Measurements from ENCODE around the gene KRTAP10-6. TPM values are rescaled to one million over a fixed set of nuclear protein-coding genes. Genes with fewer than 3 reads are reported as not detected.

The KRTAP10-6 gene
- total RNA-seq, 1 experiment from 2014 or later: not detected

GRCh38 chr21:44557491-44558328 is 34.6 kb downstream of the KRTAP10-6 start:
- Histone ChIP-seq H3K4me3 (ENCODE audit: low read length) (no peak overlapping the region), H2AFZ (ENCODE audit: low read length) (no peak overlapping the region), H4K20me1 (ENCODE audit: low read length) (no peaks in the 10 kb centered on the region), H3K79me2 (ENCODE audit: low read length) (no peaks in the 10 kb centered on the region), H3K9me2 (replicated peaks; ENCODE audit: low read length) (no peaks in the 10 kb centered on the region), H3K9ac (ENCODE audit: low read length) (no peak overlapping the region), H3K9me3 (ENCODE audit: low read length) (no peaks in the 10 kb centered on the region), H3K27me3 (ENCODE audit: low read length) (no peaks in the 10 kb centered on the region), H3K4me1 (ENCODE audit: insufficient read depth, low read length) (no peaks in the 10 kb centered on the region), H3K4me2 (ENCODE audit: low read length) (no peak overlapping the region), H3F3A (ENCODE audit: low read length, unreplicated experiment) (no peaks in the 10 kb centered on the region), H3K27ac (ENCODE audit: low read length) (no peak overlapping the region), H3K36me3 (ENCODE audit: low read depth, low read length) (no peaks in the 10 kb centered on the region)
- ChIA-PET CTCF (no interaction called here), POLR2A (ENCODE audit: unreplicated experiment) (no interaction called here)
- BruUV-seq (replicated peaks): no TSS peak
- intact Hi-C loops (cut with micrococcal nuclease): no loop called here
- TF ChIP-seq EZH2phosphoT487 (IDR thresholded peaks at IDR 0.05; ENCODE audit: borderline replicate concordance, low read length): no peak
- TF ChIP-seq CTCF (conservative IDR thresholded peaks at IDR 0.05; ENCODE audit: low read depth, low read length): no peak
- TF ChIP-seq EZH2 (IDR thresholded peaks at IDR 0.05; ENCODE audit: low read length, unreplicated experiment): no peak
- DNase-seq (no peak), ATAC-seq (no peak)

- Histone ChIP-seq H3K4me3 (ENCODE audit: low read length) (no peak overlapping the region), H3K79me2 (ENCODE audit: low read length) (no peaks in the 10 kb centered on the region), H3K36me3 (ENCODE audit: low read depth, low read length) (no peaks in the 10 kb centered on the region), H2AFZ (ENCODE audit: low read length) (no peak overlapping the region), H3K4me1 (ENCODE audit: insufficient read depth, low read length) (no peaks in the 10 kb centered on the region), H3K4me2 (ENCODE audit: low read length) (no peak overlapping the region), H3K27ac (ENCODE audit: low read length) (no peak overlapping the region), H3K27me3 (ENCODE audit: low read length) (no peaks in the 10 kb centered on the region), H3K9me3 (ENCODE audit: low read length) (no peaks in the 10 kb centered on the region), H3F3A (ENCODE audit: low read length, unreplicated experiment) (no peaks in the 10 kb centered on the region), H3K9me2 (replicated peaks; ENCODE audit: low read length) (no peaks in the 10 kb centered on the region), H3K9ac (ENCODE audit: low read length) (no peak overlapping the region), H4K20me1 (ENCODE audit: low read length) (no peaks in the 10 kb centered on the region)
- ChIA-PET POLR2A (ENCODE audit: unreplicated experiment) (no interaction called here), CTCF (no interaction called here)
- TF ChIP-seq EZH2phosphoT487 (IDR thresholded peaks at IDR 0.05; ENCODE audit: borderline replicate concordance, low read length): no peak
- no peak for TF ChIP-seq EZH2 (IDR thresholded peaks at IDR 0.05; ENCODE audit: low read length, unreplicated experiment)
- TF ChIP-seq CTCF (conservative IDR thresholded peaks at IDR 0.05; ENCODE audit: low read depth, low read length): no peak
- no peak for DNase-seq
- intact Hi-C loops (cut with micrococcal nuclease): no loop called here
- BruUV-seq (replicated peaks): no TSS peak
- no peak for ATAC-seq
These were observed 35.4 kb downstream of the KRTAP10-6 start for GRCh38 chr21:44556879-44557278.

GRCh38 chr21:44555200-44555875 is 37.0 kb downstream of the KRTAP10-6 start:
- H3F3A ChIP-seq (ENCODE audit: low read length, unreplicated experiment): no peaks in the 10 kb centered on the region
- H3K9ac ChIP-seq (ENCODE audit: low read length): no peak overlapping the region
- BruUV-seq (replicated peaks): no TSS peak
- H3K27me3 ChIP-seq (ENCODE audit: low read length): no peaks in the 10 kb centered on the region
- intact Hi-C loops (cut with micrococcal nuclease): no loop called here
- no peak for ATAC-seq
- H3K9me3 ChIP-seq (ENCODE audit: low read length): no peaks in the 10 kb centered on the region
- ChIA-PET CTCF (no interaction called here), POLR2A (ENCODE audit: unreplicated experiment) (no interaction called here)
- no peak for DNase-seq
- no peaks in the 10 kb centered on the region for H3K4me1 ChIP-seq (ENCODE audit: insufficient read depth, low read length)
- H3K9me2 ChIP-seq (replicated peaks; ENCODE audit: low read length): no peaks in the 10 kb centered on the region
- H3K4me2 ChIP-seq (ENCODE audit: low read length): no peak overlapping the region
- no peak overlapping the region for H2AFZ ChIP-seq (ENCODE audit: low read length)
- H4K20me1 ChIP-seq (ENCODE audit: low read length): no peaks in the 10 kb centered on the region
- H3K4me3 ChIP-seq (ENCODE audit: low read length): no peak overlapping the region
- H3K27ac ChIP-seq (ENCODE audit: low read length): no peak overlapping the region
- H3K79me2 ChIP-seq (ENCODE audit: low read length): no peaks in the 10 kb centered on the region
- TF ChIP-seq CTCF (conservative IDR thresholded peaks at IDR 0.05; ENCODE audit: low read depth, low read length): no peak
- no peak for TF ChIP-seq EZH2 (IDR thresholded peaks at IDR 0.05; ENCODE audit: low read length, unreplicated experiment)
- TF ChIP-seq EZH2phosphoT487 (IDR thresholded peaks at IDR 0.05; ENCODE audit: borderline replicate concordance, low read length): no peak
- H3K36me3 ChIP-seq (ENCODE audit: low read depth, low read length): no peaks in the 10 kb centered on the region

All from PC-3 (cell line).